Measurements from ENCODE around the gene MEP1A. TPM values are rescaled to one million over a fixed set of nuclear protein-coding genes. Genes with fewer than 3 reads are reported as not detected.
"Not testable (repeated sequence)": the region's sequence is repeated elsewhere in the genome, so short reads cannot be mapped to it uniquely, and the experiment has no call there.

Gene MEP1A
- total RNA-seq, 3 donors from 2014 or later, result 118 to 498 (median 183) TPM

DNA sequence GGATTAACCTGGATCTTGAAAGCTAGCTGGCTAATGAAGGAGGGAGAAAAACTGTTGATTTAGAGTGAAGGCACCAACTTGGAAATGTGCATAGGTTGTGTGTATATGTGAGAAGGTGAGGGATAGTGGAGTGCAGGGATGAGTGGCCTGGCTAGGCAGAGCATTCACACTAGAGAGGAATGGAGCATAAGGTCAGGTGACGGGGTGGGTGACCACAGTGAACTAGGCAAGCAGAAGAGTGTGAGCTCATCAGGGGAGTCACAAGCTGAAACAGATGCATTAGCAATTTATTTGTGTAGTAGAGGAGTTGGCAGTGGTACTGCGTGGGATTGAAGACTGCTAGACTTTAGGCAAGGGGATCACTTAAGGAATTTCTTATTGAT lies 36.0 kb upstream of the MEP1A start:
- DNase-seq (no peak), ATAC-seq (no peak)
- no peaks in the 10 kb centered on the region for H3K36me3 ChIP-seq (ENCODE audit: low read depth)
- intact Hi-C loops (cut with DNase I, micrococcal nuclease), result no loop called here
- H3K9me3 ChIP-seq, result no peaks in the 10 kb centered on the region
- no peak for TF ChIP-seq CTCF (IDR thresholded peaks at IDR 0.05)
- H3K4me3 ChIP-seq, result no peak overlapping the region
- H3K4me1 ChIP-seq (ENCODE audit: low read depth), result no peaks in the 10 kb centered on the region

- H3K4me1 ChIP-seq (ENCODE audit: low read depth), result no peaks in the 10 kb centered on the region
- no peak for ATAC-seq
- intact Hi-C loops (cut with DNase I, micrococcal nuclease), result no loop called here
- TF ChIP-seq CTCF (IDR thresholded peaks at IDR 0.05), result no peak
- no peaks in the 10 kb centered on the region for H3K36me3 ChIP-seq (ENCODE audit: low read depth)
- no peak for DNase-seq
- H3K9me3 ChIP-seq, result no peaks in the 10 kb centered on the region
- H3K4me3 ChIP-seq, result no peak overlapping the region
Observed at GRCh38 chr6:46758960-46759753, 34.0 kb upstream of the MEP1A start.

GRCh38 chr6:46760925-46761324 lies 32.3 kb upstream of the MEP1A start:
- Histone ChIP-seq H3K36me3 (ENCODE audit: low read depth) (no peaks in the 10 kb centered on the region), H3K4me3 (no peak overlapping the region), H3K4me1 (ENCODE audit: low read depth) (no peaks in the 10 kb centered on the region), H3K9me3 (no peaks in the 10 kb centered on the region)
- intact Hi-C loops (cut with DNase I, micrococcal nuclease), result no loop called here
- TF ChIP-seq CTCF (IDR thresholded peaks at IDR 0.05), result no peak
- ATAC-seq (no peak), DNase-seq (no peak)

- no peak for DNase-seq
- intact Hi-C loops (cut with DNase I, micrococcal nuclease), result no loop called here
- no peak overlapping the region for H3K4me3 ChIP-seq
Observed at GRCh38 chr6:46763466-46763865, 29.7 kb upstream of the MEP1A start.

DNA sequence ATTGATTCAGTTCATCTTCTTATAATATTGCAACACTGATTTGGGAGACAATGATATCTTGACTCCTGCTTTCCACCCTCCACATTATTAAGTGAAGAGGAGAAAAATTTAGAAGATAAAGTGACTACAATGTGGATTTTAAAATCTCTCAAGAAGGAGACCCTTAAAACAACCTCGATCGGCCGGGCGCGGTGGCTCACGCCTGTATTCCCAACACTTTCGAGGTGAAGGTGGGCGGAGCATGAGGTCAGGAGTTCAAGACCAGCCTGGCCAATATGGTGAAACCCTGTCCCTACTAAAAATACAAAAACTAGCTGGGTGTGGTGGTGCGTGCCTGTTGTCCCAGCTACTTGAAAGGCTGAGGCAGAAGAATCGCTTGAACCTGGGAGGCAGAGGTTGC lies 28.9 kb upstream of the MEP1A start:
- H3K4me1 ChIP-seq (ENCODE audit: low read depth); H3K4me3 ChIP-seq; intact Hi-C loops (cut with DNase I, micrococcal nuclease); DNase-seq; H3K9me3 ChIP-seq; H3K36me3 ChIP-seq (ENCODE audit: low read depth); ATAC-seq: not testable (repeated sequence)

More at GRCh38 chr6:46763466-46763865, 29.7 kb upstream of the MEP1A start:
- no peaks in the 10 kb centered on the region for H3K9me3 ChIP-seq
- no peaks in the 10 kb centered on the region for H3K36me3 ChIP-seq (ENCODE audit: low read depth)
- no peak for TF ChIP-seq CTCF (IDR thresholded peaks at IDR 0.05)
- no peak for ATAC-seq
- H3K4me1 ChIP-seq (ENCODE audit: low read depth), result no peaks in the 10 kb centered on the region

DNA sequence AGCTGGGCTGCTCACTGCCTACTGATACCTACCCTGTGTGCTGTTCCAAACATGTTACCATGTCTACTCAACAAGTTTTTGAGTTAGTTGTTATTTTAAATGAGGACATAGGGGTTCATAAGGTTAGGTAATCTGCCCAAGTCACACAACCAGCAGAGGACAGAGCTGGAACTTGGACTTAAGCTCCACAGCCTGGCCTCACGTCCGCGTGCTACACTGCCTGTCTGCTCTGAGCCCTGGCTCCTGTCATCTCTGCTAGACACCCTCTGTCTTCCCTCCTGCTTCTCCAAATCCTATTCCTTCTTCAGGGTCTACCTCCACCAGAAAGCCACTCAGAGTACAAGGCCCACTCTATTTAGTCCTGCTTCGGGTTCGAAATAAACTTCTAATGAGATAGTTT lies 28.2 kb upstream of the MEP1A start:
- Histone ChIP-seq H3K9me3 (no peaks in the 10 kb centered on the region), H3K4me3 (no peak overlapping the region), H3K4me1 (ENCODE audit: low read depth) (no peaks in the 10 kb centered on the region), H3K36me3 (ENCODE audit: low read depth) (no peaks in the 10 kb centered on the region)
- no peak for DNase-seq
- intact Hi-C loops (cut with DNase I, micrococcal nuclease), result no loop called here
- TF ChIP-seq CTCF (IDR thresholded peaks at IDR 0.05), result no peak
- ATAC-seq, result no peak

All from mucosa of descending colon (tissue), 3 donors.